ENCODE data around the gene MIF. TPM values are rescaled to one million over a fixed set of nuclear protein-coding genes. Genes with fewer than 3 reads are reported as not detected.

The MIF gene
- total and polyA plus RNA-seq, 2 of the 4 experiments (the other 2 are of a cell fraction), result 123 to 530 TPM

GRCh38 chr22:23889620-23890019 lies 4.6 kb upstream of the MIF start:
- dilution Hi-C loops (cut with HindIII; ENCODE audit: low sequenced_read_pairs, unreplicated experiment), result no loop called here

More at GRCh38 chr22:23889620-23890019, 4.6 kb upstream of the MIF start:
- BruUV-seq (replicated peaks), result no TSS peak
- H2AFZ ChIP-seq (replicated peaks; ENCODE audit: low read length, poor library complexity), result no peak overlapping the region
- TF ChIP-seq ELK1 (IDR thresholded peaks at IDR 0.05; ENCODE audit: borderline replicate concordance, low read depth, low read length), result no peak
- TF ChIP-seq FOS (IDR thresholded peaks at IDR 0.05; ENCODE audit: low read depth, low read length), result no peak
- TF ChIP-seq SMC3 (IDR thresholded peaks at IDR 0.05; ENCODE audit: low read depth, low read length), result no peak
- TF ChIP-seq CTCF (conservative IDR thresholded peaks at IDR 0.05; ENCODE audit: low read depth, low read length), result no peak
- no peak for TF ChIP-seq CHD1 (IDR thresholded peaks at IDR 0.05; ENCODE audit: low read depth, low read length)
- TF ChIP-seq RCOR1 (IDR thresholded peaks at IDR 0.05; ENCODE audit: insufficient replicate concordance, low read length), result no peak
- TF ChIP-seq RAD21 (IDR thresholded peaks at IDR 0.05; ENCODE audit: low read length), result no peak
- no peak for TF ChIP-seq MAZ (IDR thresholded peaks at IDR 0.05; ENCODE audit: borderline replicate concordance, low read depth, low read length)
- no peak for TF ChIP-seq RFX5 (IDR thresholded peaks at IDR 0.05; ENCODE audit: low read depth, low read length)
- TF ChIP-seq NFE2L2 (IDR thresholded peaks at IDR 0.05; ENCODE audit: low read depth, low read length), result no peak
- no peak for TF ChIP-seq USF2 (IDR thresholded peaks at IDR 0.05; ENCODE audit: low read depth, low read length)
- TF ChIP-seq MAFK (IDR thresholded peaks at IDR 0.05; ENCODE audit: low read depth, low read length), result no peak
- TF ChIP-seq MXI1 (IDR thresholded peaks at IDR 0.05; ENCODE audit: borderline replicate concordance, low read depth, low read length), result no peak
- no peak for TF ChIP-seq BHLHE40 (IDR thresholded peaks at IDR 0.05; ENCODE audit: low read depth, low read length)
- no peak for TF ChIP-seq POLR2A (IDR thresholded peaks at IDR 0.05; ENCODE audit: low read depth, low read length)
- ChIA-PET CTCF (interaction anchor here (0.5 to 1.2 kb wide), 2 partner anchors 9 to 14 kb away, joined by 3 read pairs; no protein-coding TSS in a partner anchor), POLR2A (ENCODE audit: unreplicated experiment) (no interaction called here)
- ATAC-seq (ENCODE audit: low read depth), result no peak
- no peak overlapping the region for H2AK9ac ChIP-seq (replicated peaks; ENCODE audit: low read depth, low read length, poor library complexity)
- no peak overlapping the region for H3K56ac ChIP-seq (ENCODE audit: extremely low read depth, insufficient read depth, low read length)
- WGBS, 2 experiments (ENCODE audit: extremely low coverage in 2 of 2, insufficient read length in 1 of 2), result no CpG with 5 or more reads among the region's 5 CpGs
- no peak overlapping the region for H3K18ac ChIP-seq (ENCODE audit: low read depth, low read length)
- H3K79me1 ChIP-seq (ENCODE audit: low read depth in 1 of 2, low read length in 2 of 2), result peaks cover 0 to 7% of the 10 kb centered on the region in 2 experiments; a peak in 1 of 4 replicates
- H3K4me2 ChIP-seq (ENCODE audit: low read depth, low read length), result no peak overlapping the region
- H2BK5ac ChIP-seq (ENCODE audit: low read depth, low read length, poor library complexity, severe bottlenecking), result no peak overlapping the region
- H3K4me1 ChIP-seq (ENCODE audit: control insufficient read depth, insufficient read depth, low read length), result peaks cover 8% of the 10 kb centered on the region
- peak overlapping the region; percentile 89; the same call in 1 of the 2 replicates for H2AK5ac ChIP-seq (ENCODE audit: low read depth, low read length)
- H3K23ac ChIP-seq (ENCODE audit: low read depth, low read length), result no peak overlapping the region
- H3K36me3 ChIP-seq (ENCODE audit: control insufficient read depth, insufficient read depth, low read length), result no peaks in the 10 kb centered on the region
- H4K91ac ChIP-seq (ENCODE audit: insufficient read depth, low read depth, low read length), result no peak overlapping the region
- no peak overlapping the region for H2BK15ac ChIP-seq (ENCODE audit: low read depth, low read length)
- peak overlapping the region; percentile 5; the same call in 1 of the 2 replicates for H2BK120ac ChIP-seq (ENCODE audit: low read depth, low read length)
- no peak overlapping the region for H3K4me3 ChIP-seq (ENCODE audit: insufficient read depth, low read depth, low read length)
- DNase-seq, result no peak
- no peak overlapping the region for H4K8ac ChIP-seq (ENCODE audit: low read depth in 2 of 2, low read length in 2 of 2)
- no peak overlapping the region for H3K14ac ChIP-seq (replicated peaks; ENCODE audit: low read depth, low read length)
- H2BK20ac ChIP-seq (ENCODE audit: low read depth, low read length), result 0 out of 2 replicates have a peak overlapping the region, but pooled peaks have one; percentile 46
- H3K27me3 ChIP-seq (ENCODE audit: control insufficient read depth, insufficient read depth, low read length), result no peaks in the 10 kb centered on the region
- no peaks in the 10 kb centered on the region for H3K9me3 ChIP-seq (ENCODE audit: control insufficient read depth, insufficient read depth, low read length)
- H4K5ac ChIP-seq (ENCODE audit: low read depth, low read length), result no peak overlapping the region
- H3K4ac ChIP-seq (ENCODE audit: low read depth, low read length), result no peak overlapping the region
- H4K20me1 ChIP-seq (ENCODE audit: insufficient read depth, low read length), result no peaks in the 10 kb centered on the region; the same call in 1 of the 2 replicates
- in situ Hi-C loops (cut with MboI; ENCODE audit: low sequenced_read_pairs) (no loop called here), intact Hi-C loops (cut with micrococcal nuclease) (no loop called here)
- no peak overlapping the region for H3K9ac ChIP-seq (ENCODE audit: low read depth, low read length)
- no peak overlapping the region for H3K27ac ChIP-seq (ENCODE audit: insufficient read depth, low read length)
- H3K9me1 ChIP-seq (ENCODE audit: insufficient read depth, low read length), result peaks cover 11% of the 10 kb centered on the region
